Neuronal stem cell (in vitro differentiated cells): Measurements from ENCODE around the gene PARD3.

Experiments used
- DNase-seq: peaks from one replicate; pipeline ENCODE4 v3.0.0-alpha.2; 2013; ENCODE audit warnings: low spot score
- H2AFZ ChIP-seq: one replicate; pipeline ENCODE4 v1.6.1; 2013; ENCODE audit warnings: mild to moderate bottlenecking, low read length, inconsistent platforms
- H2AK5ac ChIP-seq: 2 replicates; pipeline ENCODE4 v1.6.1; 2013; ENCODE audit warnings: low read depth, mild to moderate bottlenecking, inconsistent platforms, low read length, moderate library complexity, mixed read lengths
- H2BK120ac ChIP-seq: 2 replicates; pipeline ENCODE4 v1.6.1; 2013; ENCODE audit warnings: low read depth, mild to moderate bottlenecking, inconsistent platforms, low read length, moderate library complexity, mixed read lengths
- H2BK12ac ChIP-seq: one replicate; pipeline ENCODE4 v1.6.1; 2013; ENCODE audit warnings: low read length, inconsistent platforms
- H2BK15ac ChIP-seq: 2 replicates; pipeline ENCODE4 v1.6.1; 2013; ENCODE audit warnings: mild to moderate bottlenecking, low read length, inconsistent platforms, mixed read lengths
- H2BK5ac ChIP-seq: one replicate; pipeline ENCODE4 v1.6.1; 2013; ENCODE audit warnings: inconsistent platforms, mild to moderate bottlenecking, low read length, moderate library complexity
- H3K14ac ChIP-seq: one replicate; pipeline ENCODE4 v1.6.1; 2013; ENCODE audit warnings: low read length, inconsistent platforms
- H3K18ac ChIP-seq: 2 replicates; pipeline ENCODE4 v1.6.1; 2013; ENCODE audit warnings: low read length, inconsistent platforms
- H3K23ac ChIP-seq: 2 replicates; pipeline ENCODE4 v1.6.1; 2013; ENCODE audit warnings: low read depth, mild to moderate bottlenecking, mixed read lengths, low read length, inconsistent platforms; ENCODE audit not compliant: poor library complexity
- H3K27ac ChIP-seq: replicated peaks from 3 replicates; pipeline ENCODE4 v1.5.1; 2013; ENCODE audit warnings: low read length, inconsistent platforms
- H3K27me3 ChIP-seq, 3 experiments: 2 replicates each; pipeline ENCODE4 v1.6.1; 2013; ENCODE audit warnings: low read length in 3 of 3, mild to moderate bottlenecking in 2 of 3, inconsistent platforms in 1 of 3, low read depth in 1 of 3, mixed read lengths in 1 of 3, moderate library complexity in 1 of 3; ENCODE audit not compliant: control insufficient read depth in 3 of 3, insufficient read depth in 3 of 3
- H3K36me3 ChIP-seq, 2 donors: replicated peaks in 1 of 2; 2 replicates each; pipeline ENCODE4 v1.6.1; 2013; ENCODE audit warnings: low read length in 2 of 2; ENCODE audit not compliant: control insufficient read depth in 2 of 2, insufficient read depth in 2 of 2
- H3K4ac ChIP-seq: 2 replicates; pipeline ENCODE4 v1.6.1; 2013; ENCODE audit warnings: inconsistent platforms, mild to moderate bottlenecking, low read length, moderate library complexity
- H3K4me1 ChIP-seq, 2 donors: 1 replicate in 1 of 2; 2 replicates in 1 of 2; pipeline ENCODE4 v1.6.1; 2013; ENCODE audit warnings: low read length in 2 of 2, low read depth in 1 of 2; ENCODE audit not compliant: control insufficient read depth in 2 of 2, insufficient read depth in 1 of 2
- H3K4me2 ChIP-seq: one replicate; pipeline ENCODE4 v1.6.1; 2013; ENCODE audit warnings: mild to moderate bottlenecking, low read length, inconsistent platforms; ENCODE audit not compliant: insufficient read depth, poor library complexity, severe bottlenecking
- H3K4me3 ChIP-seq, 2 donors: 2 replicates each; pipeline ENCODE4 v1.5.1; 2013; ENCODE audit warnings: low read length in 2 of 2, mild to moderate bottlenecking in 2 of 2, inconsistent platforms in 1 of 2, moderate library complexity in 1 of 2
- H3K79me1 ChIP-seq: one replicate; pipeline ENCODE4 v1.6.1; 2013; ENCODE audit warnings: low read depth, mild to moderate bottlenecking, inconsistent platforms, low read length, moderate library complexity
- H3K9ac ChIP-seq: one replicate; pipeline ENCODE4 v1.6.1; 2013; ENCODE audit warnings: mild to moderate bottlenecking, low read depth, low read length, inconsistent platforms; ENCODE audit not compliant: poor library complexity
- H3K9me3 ChIP-seq, 2 donors: replicated peaks in 1 of 2; 2 replicates each; pipeline versions ENCODE3 to v1.6.1; 2013; ENCODE audit warnings: low read length in 2 of 2, mild to moderate bottlenecking in 2 of 2, inconsistent platforms in 1 of 2, low read depth in 1 of 2, mixed read lengths in 1 of 2, moderate library complexity in 1 of 2; ENCODE audit not compliant: control insufficient read depth in 2 of 2, insufficient read depth in 1 of 2
- H4K8ac ChIP-seq: one replicate; pipeline ENCODE4 v1.6.1; 2013; ENCODE audit warnings: low read depth, mild to moderate bottlenecking, inconsistent platforms, low read length, moderate library complexity
- H4K91ac ChIP-seq: one replicate; pipeline ENCODE4 v1.6.1; 2013; ENCODE audit warnings: low read length, low read depth, mild to moderate bottlenecking, inconsistent platforms; ENCODE audit not compliant: poor library complexity
- WGBS, 2 donors: extraction: QIAGEN DNeasy Blood & Tissue Kit; methylation state at CpG; one replicate each; pipeline ENCODE4 v1.1.7; 2013; ENCODE audit warnings: missing lambda C conversion rate in 2 of 2, mixed read lengths in 1 of 2; ENCODE audit not compliant: insufficient read length in 2 of 2, insufficient replicate concordance in 1 of 2; ENCODE audit errors: extremely low coverage in 2 of 2; 5-methylcytosine and 5-hydroxymethylcytosine counted together

PARD3 gene

DNA sequence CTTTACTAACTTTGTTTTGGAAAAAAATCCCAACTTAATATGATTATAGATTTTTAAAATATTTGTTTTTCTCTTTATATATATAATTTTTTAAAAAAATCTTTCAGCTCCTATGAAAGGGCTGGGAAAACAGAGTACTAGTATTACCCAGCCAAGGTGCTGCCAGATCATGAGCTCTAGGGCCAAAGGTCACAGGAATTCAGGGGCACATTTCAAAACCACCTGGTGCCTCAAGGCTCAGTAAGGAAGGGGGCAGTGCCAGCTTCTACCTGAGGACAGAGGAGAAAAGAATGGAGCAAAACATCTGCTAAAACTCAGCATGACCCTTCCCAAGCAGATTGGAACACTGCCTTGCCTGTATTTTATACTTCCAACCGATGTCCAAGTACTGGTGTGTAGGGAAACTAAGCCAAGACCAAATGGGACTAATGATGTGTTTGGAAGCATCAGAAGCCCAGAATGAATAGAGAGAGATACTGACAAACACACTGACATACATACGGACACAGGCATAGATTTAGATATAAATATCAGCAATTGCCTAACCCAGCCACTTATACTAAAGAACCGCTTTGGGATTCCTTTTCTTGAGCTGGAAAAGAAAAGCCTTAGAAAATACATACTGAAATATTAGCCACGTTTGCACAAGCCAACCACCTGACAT lies 667.3 kb downstream of the PARD3 start:
- H2BK5ac ChIP-seq: no peak overlapping the region
- H3K36me3 ChIP-seq: no peaks in the 10 kb centered on the region
- H3K79me1 ChIP-seq: no peaks in the 10 kb centered on the region
- H3K27me3 ChIP-seq: no peaks in the 10 kb centered on the region
- H3K9ac ChIP-seq: no peak overlapping the region
- no peak overlapping the region for H3K4me2 ChIP-seq
- no peak overlapping the region for H4K91ac ChIP-seq
- H2AK5ac ChIP-seq: no peak overlapping the region
- peaks cover 0 to 4% of the 10 kb centered on the region in 2 donors for H3K9me3 ChIP-seq
- no peak overlapping the region for H3K4ac ChIP-seq
- H3K23ac ChIP-seq: no peak overlapping the region
- H3K4me1 ChIP-seq: no peaks in the 10 kb centered on the region
- H4K8ac ChIP-seq: no peak overlapping the region
- no peak overlapping the region for H3K27ac ChIP-seq
- no peak overlapping the region for H2AFZ ChIP-seq
- H3K14ac ChIP-seq: no peak overlapping the region
- H2BK15ac ChIP-seq: no peak overlapping the region
- no peak overlapping the region for H3K18ac ChIP-seq
- no peak overlapping the region for H2BK120ac ChIP-seq
- H3K4me3 ChIP-seq: no peak overlapping the region
- DNase-seq: no peak
- no CpG with 5 or more reads among the region's 4 CpGs for whole genome bisulfite sequencing, 2 donors
- no peak overlapping the region for H2BK12ac ChIP-seq

DNA sequence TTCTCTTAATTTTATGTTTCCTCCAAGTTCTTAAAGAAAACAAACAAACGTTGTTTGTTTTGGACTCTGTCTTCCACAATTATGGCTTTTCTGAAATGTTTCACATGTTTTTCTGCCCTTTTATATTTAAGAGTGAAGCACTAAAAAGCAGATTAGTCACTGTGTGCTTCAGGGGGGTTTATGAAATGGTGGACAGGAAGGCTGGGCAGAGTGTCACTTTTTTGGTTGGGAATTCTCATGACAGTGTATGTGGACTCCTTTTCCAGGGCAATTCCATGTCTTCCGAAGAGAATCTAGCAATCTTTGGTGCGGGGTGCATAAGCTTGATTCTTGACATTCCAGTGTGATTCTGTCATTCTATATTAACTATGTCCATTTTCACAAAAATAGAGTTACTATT lies 669.4 kb downstream of the PARD3 start:
- Histone ChIP-seq H2AFZ (no peak overlapping the region), H3K27me3 (no peaks in the 10 kb centered on the region), H3K4me1 (no peaks in the 10 kb centered on the region), H4K91ac (no peak overlapping the region), H2BK15ac (no peak overlapping the region), H2BK5ac (no peak overlapping the region), H3K4me2 (no peak overlapping the region), H4K8ac (no peak overlapping the region), H2BK12ac (no peak overlapping the region), H3K4me3 (no peak overlapping the region), H2AK5ac (no peak overlapping the region), H3K4ac (no peak overlapping the region), H3K14ac (no peak overlapping the region), H3K9me3 (peaks cover 0 to 4% of the 10 kb centered on the region in 2 donors), H3K23ac (no peak overlapping the region), H3K27ac (no peak overlapping the region), H3K79me1 (no peaks in the 10 kb centered on the region), H3K36me3 (no peaks in the 10 kb centered on the region), H3K9ac (no peak overlapping the region), H2BK120ac (no peak overlapping the region), H3K18ac (no peak overlapping the region)
- WGBS, 2 donors: no CpG with 5 or more reads among the region's 3 CpGs
- DNase-seq: no peak

DNA sequence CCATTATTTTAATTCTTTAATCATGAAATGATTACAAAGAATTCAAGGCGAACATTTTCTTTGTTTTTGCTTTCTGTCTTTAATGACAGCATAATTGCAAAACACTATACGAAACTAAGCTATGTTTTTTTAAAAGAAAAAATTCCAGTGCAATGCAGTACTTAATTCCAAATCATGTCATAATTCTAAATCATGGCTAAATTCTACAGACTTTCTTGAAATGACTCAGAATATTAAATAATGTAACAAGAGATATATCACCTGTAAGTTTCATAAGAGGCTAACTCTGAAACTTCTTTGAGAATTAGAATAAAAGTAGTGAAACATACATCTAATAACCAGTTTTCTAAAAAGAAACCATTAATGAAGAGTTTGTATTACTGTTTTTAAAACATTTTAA lies 671.6 kb downstream of the PARD3 start:
- H3K79me1 ChIP-seq: no peaks in the 10 kb centered on the region
- H2AFZ ChIP-seq: no peak overlapping the region
- H3K14ac ChIP-seq: no peak overlapping the region
- H2BK12ac ChIP-seq: no peak overlapping the region
- no peak for DNase-seq
- no peak overlapping the region for H4K91ac ChIP-seq
- no peak overlapping the region for H2BK5ac ChIP-seq
- H2BK15ac ChIP-seq: no peak overlapping the region
- no peaks in the 10 kb centered on the region for H3K4me1 ChIP-seq
- no peak overlapping the region for H3K27ac ChIP-seq
- H2AK5ac ChIP-seq: no peak overlapping the region
- H3K4ac ChIP-seq: no peak overlapping the region
- H3K27me3 ChIP-seq: no peaks in the 10 kb centered on the region
- H3K36me3 ChIP-seq: no peaks in the 10 kb centered on the region
- H3K4me3 ChIP-seq: no peak overlapping the region
- no peak overlapping the region for H3K9ac ChIP-seq
- H3K9me3 ChIP-seq: peaks cover 0 to 4% of the 10 kb centered on the region in 2 donors
- H3K4me2 ChIP-seq: no peak overlapping the region
- no peak overlapping the region for H2BK120ac ChIP-seq
- H3K18ac ChIP-seq: no peak overlapping the region
- H4K8ac ChIP-seq: no peak overlapping the region
- WGBS, 2 donors: no CpG with 5 or more reads among the region's 2 CpGs
- H3K23ac ChIP-seq: no peak overlapping the region

DNA sequence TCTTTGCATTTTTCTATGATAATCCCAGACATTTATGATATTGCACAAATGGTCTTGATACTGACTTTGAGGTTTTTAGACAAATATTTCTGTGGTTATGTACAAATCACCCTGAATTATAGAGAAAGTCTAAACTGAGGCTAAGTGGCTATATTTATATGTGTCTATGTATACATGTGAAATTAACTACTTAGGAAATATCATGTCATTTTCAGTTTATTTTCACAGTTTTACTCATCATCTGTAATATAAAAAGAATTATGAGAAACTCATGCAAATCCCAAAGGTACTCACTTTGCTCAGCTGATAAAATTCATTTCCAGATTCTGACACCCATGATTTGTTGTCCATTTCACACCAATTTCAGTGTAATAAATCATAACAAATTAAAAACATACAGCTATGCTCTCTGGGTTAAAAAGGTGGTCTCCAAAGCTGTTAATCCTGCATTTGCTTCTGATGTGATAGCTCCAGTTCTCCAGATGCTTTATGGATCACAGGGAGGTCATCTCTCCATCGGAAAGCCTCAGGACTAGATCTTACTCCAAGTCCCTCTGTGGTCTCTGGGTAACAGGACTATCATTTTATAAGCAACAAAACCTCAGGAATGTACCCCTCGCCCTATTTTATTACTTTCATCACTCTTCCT lies 673.9 kb downstream of the PARD3 start:
- Histone ChIP-seq H2BK12ac (no peak overlapping the region), H4K91ac (no peak overlapping the region), H2AK5ac (no peak overlapping the region), H3K36me3 (no peaks in the 10 kb centered on the region), H3K27me3 (no peaks in the 10 kb centered on the region), H3K4me2 (no peak overlapping the region), H3K27ac (no peak overlapping the region), H3K4ac (no peak overlapping the region), H3K9me3 (peaks cover 0 to 4% of the 10 kb centered on the region in 2 donors), H3K9ac (no peak overlapping the region), H4K8ac (no peak overlapping the region), H2BK5ac (no peak overlapping the region), H3K79me1 (no peaks in the 10 kb centered on the region), H3K4me3 (no peak overlapping the region), H2AFZ (no peak overlapping the region), H3K14ac (no peak overlapping the region), H3K4me1 (no peaks in the 10 kb centered on the region), H2BK120ac (no peak overlapping the region), H2BK15ac (no peak overlapping the region), H3K18ac (no peak overlapping the region), H3K23ac (no peak overlapping the region)
- no peak for DNase-seq
- no CpG with 5 or more reads among the region's 2 CpGs for WGBS, 2 donors
